GM21390 (cell line): ENCODE data around the gene CGN.

Experiments used
- ATAC-seq: cut with Tn5 transposase; IDR thresholded peaks from one replicate; pipeline ENCODE4 v1.9.1; 2021; ENCODE audit not compliant: unreplicated experiment

CGN gene

GRCh38 chr1:151510957-151511635 lies at the start of gene CGN:
Gene CGN, plus strand, starts transcription at chr1:151511387. Its CDS starts 7,133 bp downstream, at chr1:151518520.
- ATAC-seq = peak; percentile 77

GRCh38 chr1:151461694-151462093 lies 49.5 kb upstream of the CGN start:
- no peak for ATAC-seq

GRCh38 chr1:151465026-151465425 lies 46.2 kb upstream of the CGN start:
- no peak for ATAC-seq

GRCh38 chr1:151472856-151473731 lies 38.1 kb upstream of the CGN start:
- no peak for ATAC-seq

GRCh38 chr1:151474745-151475144 lies 36.4 kb upstream of the CGN start:
- ATAC-seq = no peak

GRCh38 chr1:151475175-151475574 lies 36.0 kb upstream of the CGN start:
- ATAC-seq = peak; percentile 88

- ATAC-seq = no peak
Observed at GRCh38 chr1:151476083-151476482, 35.1 kb upstream of the CGN start.

- no peak for ATAC-seq
Observed at GRCh38 chr1:151477066-151477465, 34.1 kb upstream of the CGN start.

- ATAC-seq = no peak
Observed at GRCh38 chr1:151478140-151478812, 32.9 kb upstream of the CGN start.

GRCh38 chr1:151478923-151479322 lies 32.3 kb upstream of the CGN start:
- no peak for ATAC-seq

- no peak for ATAC-seq
Observed at GRCh38 chr1:151479462-151479861, 31.7 kb upstream of the CGN start.

- ATAC-seq = no peak
Observed at GRCh38 chr1:151482017-151482416, 29.2 kb upstream of the CGN start.

- ATAC-seq = no peak
Observed at GRCh38 chr1:151485685-151486255, 25.4 kb upstream of the CGN start.

- no peak for ATAC-seq
Observed at GRCh38 chr1:151486557-151486956, 24.6 kb upstream of the CGN start.

GRCh38 chr1:151491641-151492040 lies 19.5 kb upstream of the CGN start:
- no peak for ATAC-seq

GRCh38 chr1:151492120-151492519 lies 19.1 kb upstream of the CGN start:
- ATAC-seq = no peak

GRCh38 chr1:151493042-151493441 lies 18.1 kb upstream of the CGN start:
- no peak for ATAC-seq

GRCh38 chr1:151494741-151495281 lies 16.4 kb upstream of the CGN start:
- no peak for ATAC-seq

GRCh38 chr1:151495316-151495715 lies 15.9 kb upstream of the CGN start:
- no peak for ATAC-seq

GRCh38 chr1:151499365-151499764 lies 11.8 kb upstream of the CGN start:
- ATAC-seq = no peak

- ATAC-seq = no peak
Observed at GRCh38 chr1:151499930-151500329, 11.3 kb upstream of the CGN start.
